ENCODE data around the gene ENTHD1.

The ENTHD1 gene, protein sequence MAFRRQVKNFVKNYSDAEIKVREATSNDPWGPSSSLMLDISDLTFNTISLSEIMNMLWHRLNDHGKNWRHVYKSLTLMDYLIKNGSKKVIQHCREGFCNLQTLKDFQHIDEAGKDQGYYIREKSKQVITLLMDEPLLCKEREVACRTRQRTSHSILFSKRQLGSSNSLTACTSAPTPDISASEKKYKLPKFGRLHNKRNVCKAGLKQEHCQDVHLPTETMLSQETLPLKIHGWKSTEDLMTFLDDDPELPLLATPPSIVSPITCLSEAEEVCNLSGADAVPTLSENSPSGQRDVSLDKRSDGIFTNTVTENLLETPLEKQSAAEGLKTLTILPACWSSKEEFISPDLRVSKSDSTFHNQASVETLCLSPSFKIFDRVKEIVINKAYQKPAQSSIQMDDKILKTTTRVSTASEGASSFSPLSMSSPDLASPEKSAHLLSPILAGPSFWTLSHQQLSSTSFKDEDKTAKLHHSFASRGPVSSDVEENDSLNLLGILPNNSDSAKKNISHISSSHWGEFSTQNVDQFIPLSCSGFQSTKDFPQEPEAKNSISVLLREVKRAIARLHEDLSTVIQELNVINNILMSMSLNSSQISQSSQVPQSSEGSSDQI

DNA sequence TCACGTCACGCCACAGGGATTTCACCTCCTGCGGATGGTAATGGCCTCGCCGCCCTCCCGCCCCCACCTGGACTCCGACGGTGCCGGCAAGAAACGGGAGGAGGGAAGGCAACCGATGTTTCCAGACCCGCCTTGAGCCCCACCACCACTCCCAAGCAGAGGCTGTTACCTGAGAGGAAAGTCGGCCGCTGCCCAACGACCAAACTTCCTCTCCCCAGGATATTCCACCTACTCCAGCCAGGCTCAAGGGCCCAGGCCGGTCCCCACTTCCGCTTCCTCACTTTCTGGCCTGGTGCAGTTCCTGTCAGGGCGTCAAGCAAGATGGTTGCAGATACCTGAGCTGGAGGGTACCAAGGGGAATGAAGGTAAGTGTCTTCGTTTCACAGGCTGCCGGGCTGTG, at the start of gene ENTHD1:
ENTHD1 (minus strand) TSS at position 235 of the 400 bp plus-strand sequence. CDS start 6,012 bp downstream, outside the sequence.
- TF ChIP-seq GATA2 (IDR thresholded peaks at IDR 0.05; ENCODE audit: low read depth, low read length) (no peak), GATA3 (IDR thresholded peaks at IDR 0.05; ENCODE audit: low read depth, low read length) (no peak)

DNA sequence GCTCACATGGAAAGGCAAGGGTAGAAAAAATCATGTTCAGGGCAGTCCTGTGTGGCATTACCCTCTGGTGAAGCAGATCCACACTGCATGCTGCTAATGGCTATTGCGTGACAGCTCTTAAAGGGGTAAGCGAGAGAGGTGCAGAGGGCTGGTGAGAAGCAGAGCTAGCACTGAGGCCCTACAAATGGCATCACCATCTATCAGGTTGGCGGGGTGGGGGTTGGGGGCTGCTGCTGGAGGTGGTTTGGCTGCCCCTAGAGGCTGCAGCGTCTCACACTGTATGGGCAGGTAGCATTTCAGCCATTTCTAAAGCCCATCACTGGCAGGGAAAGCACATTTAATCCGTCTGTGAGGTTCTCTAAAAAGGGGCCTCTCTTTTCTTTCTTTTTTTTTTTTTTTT, 49.8 kb upstream of the ENTHD1 start:
- TF ChIP-seq GATA2 (IDR thresholded peaks at IDR 0.05; ENCODE audit: low read depth, low read length) (no peak), GATA3 (IDR thresholded peaks at IDR 0.05; ENCODE audit: low read depth, low read length) (no peak)

DNA sequence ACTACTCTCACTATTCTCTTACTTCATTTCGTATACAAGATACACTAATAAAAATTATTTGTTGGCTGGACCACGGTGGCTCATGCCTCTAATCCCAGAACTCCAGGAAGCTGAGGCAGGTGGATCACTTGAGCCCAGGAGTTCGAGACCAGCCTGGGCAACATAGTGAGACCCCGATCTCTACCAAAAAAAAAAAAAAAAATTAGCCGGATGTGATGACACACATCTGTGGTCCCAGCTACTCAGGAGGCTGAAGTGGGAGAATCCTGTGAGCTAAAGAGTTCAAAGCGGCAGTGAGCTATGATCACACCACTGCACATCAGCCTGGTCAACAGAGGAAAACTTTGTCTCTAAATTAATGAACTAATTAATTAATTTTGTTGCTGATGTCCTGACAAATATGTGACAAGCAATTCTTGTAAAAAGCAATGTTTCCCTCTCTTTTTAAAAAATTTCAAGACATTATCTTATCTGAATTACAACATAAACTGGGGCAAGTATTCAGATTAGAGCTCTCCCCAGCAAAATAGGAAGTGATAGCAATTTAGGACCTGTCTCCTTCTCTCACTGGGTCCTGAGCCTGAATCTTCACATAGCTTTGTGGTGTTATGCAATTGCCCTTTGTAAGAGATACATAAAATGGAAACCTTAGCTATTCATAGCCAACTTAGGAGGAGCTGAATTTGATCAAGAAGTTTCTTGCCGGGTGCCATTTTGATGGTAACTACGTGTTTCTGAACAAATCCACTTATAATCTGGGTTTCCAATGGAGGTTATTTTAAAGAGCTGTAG, 49.1 kb upstream of the ENTHD1 start:
- TF ChIP-seq GATA3 (IDR thresholded peaks at IDR 0.05; ENCODE audit: low read depth, low read length) (no peak), GATA2 (IDR thresholded peaks at IDR 0.05; ENCODE audit: low read depth, low read length) (no peak)

DNA sequence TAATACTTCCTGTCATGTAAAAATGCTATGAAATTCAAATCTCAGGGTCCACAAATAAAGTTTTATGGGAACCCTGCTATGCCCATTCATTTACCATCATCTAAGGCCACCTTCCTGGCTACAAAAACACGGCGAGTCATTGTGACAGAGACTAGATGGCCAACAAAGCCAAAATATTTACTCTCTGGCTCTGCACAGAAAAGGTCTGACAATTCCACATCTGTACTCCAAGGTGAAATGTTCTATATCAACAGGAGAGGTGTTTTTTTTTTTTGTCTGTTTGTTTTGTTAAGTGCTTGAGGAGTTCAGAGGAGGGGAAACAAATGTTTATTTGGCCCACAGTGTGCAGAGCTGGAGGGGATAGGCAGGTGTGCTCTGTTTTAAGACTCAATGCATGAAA, 48.0 kb upstream of the ENTHD1 start:
- TF ChIP-seq GATA2 (IDR thresholded peaks at IDR 0.05; ENCODE audit: low read depth, low read length) (no peak), GATA3 (IDR thresholded peaks at IDR 0.05; ENCODE audit: low read depth, low read length) (no peak)

DNA sequence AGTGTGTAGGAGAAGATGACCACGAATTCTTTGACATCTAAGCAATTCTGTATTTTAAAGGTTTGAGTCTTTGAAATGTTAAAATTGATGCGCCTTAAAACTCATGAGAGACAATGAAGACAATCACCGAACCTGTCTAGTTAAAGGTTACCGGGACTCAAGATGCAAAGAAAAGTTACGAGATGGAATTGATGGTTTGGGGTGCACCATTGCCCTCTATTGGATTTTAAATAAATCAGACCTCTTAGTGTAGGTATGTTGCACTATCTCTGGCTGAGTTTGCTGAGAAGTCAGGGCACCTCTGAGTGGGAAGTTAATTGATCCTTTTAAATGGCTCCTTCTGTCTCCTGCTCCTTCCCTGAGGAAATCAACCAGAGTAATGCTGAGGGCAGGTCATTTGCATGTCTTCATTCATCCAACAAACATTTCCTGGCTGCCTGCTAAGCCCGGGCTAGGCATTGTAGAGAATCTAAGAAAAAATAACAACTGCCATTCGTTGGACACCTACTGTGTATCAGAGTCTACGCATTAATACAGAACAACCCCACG, 47.3 kb upstream of the ENTHD1 start:
- TF ChIP-seq GATA3 (IDR thresholded peaks at IDR 0.05; ENCODE audit: low read depth, low read length) (no peak), GATA2 (IDR thresholded peaks at IDR 0.05; ENCODE audit: low read depth, low read length) (no peak)

DNA sequence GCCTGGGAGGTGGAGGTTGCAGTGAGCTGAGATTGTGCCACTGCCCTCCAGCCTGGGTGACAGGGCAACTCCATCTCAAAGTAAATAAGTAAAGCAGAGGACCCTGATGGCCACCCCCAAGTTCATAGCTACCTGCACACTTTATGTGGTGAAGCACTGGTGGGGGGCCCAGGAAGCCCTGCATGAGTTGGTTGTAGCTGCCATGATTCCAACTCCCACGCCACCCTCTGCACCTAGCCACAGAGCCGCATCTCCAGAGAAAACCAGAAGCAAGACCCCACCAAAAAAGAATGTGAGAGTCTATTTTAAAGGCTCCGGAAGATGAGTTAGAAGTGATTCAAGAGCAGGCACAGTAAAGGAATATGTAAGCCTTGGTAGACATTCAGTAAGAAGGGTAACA, 46.3 kb upstream of the ENTHD1 start:
- TF ChIP-seq GATA2 (IDR thresholded peaks at IDR 0.05; ENCODE audit: low read depth, low read length): no peak
- TF ChIP-seq GATA3 (IDR thresholded peaks at IDR 0.05; ENCODE audit: low read depth, low read length): no peak

DNA sequence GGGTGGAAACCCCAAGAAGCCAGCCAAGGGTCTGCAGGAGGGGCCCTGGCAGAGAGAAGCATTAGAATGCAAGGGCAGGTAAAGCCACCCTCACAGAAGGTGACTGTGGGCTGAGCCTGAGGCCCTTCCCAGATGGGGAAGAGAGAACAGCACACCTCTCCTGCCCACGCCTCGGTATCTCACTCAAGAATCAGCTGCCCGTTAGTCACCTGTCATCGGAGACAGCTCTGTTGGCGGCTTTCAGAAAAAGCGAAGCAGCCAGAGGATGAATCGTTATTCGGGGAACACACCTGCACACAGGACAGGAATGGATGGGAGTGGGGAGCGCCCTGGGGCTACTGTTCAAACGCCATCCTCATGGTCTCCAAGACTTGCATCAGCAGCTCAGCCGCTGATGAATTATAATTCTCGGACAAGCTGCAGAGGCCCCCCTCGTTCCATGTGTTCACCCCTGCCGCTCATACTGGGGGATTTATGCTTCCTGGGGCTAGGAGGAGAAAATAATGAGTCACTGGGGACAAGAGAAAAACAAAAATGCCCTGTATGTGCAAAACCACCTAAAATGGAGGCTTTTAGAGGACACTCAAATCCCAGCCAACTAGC, 45.0 kb upstream of the ENTHD1 start:
- TF ChIP-seq GATA3 (IDR thresholded peaks at IDR 0.05; ENCODE audit: low read depth, low read length) (no peak), GATA2 (IDR thresholded peaks at IDR 0.05; ENCODE audit: low read depth, low read length) (no peak)

DNA sequence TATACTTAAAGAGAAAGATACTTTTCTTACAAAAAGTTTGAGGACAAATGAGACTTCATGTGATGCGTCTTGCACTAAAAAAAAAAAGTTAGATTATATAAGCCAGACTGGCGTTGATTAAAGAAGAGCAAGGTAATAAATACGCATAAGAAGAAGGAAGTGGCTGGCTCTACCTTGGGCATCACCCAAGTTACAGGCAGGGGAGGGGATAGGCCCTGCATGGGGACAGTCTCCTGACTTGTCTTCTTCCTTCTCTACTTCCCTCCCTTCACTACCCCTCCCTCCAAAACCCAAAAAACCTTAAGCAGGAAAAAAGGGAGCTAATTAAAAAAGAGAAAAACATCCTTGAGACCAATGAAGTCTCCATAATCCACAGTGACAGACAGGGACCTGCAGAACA, 44.3 kb upstream of the ENTHD1 start:
- TF ChIP-seq GATA2 (IDR thresholded peaks at IDR 0.05; ENCODE audit: low read depth, low read length) (no peak), GATA3 (IDR thresholded peaks at IDR 0.05; ENCODE audit: low read depth, low read length) (no peak)

DNA sequence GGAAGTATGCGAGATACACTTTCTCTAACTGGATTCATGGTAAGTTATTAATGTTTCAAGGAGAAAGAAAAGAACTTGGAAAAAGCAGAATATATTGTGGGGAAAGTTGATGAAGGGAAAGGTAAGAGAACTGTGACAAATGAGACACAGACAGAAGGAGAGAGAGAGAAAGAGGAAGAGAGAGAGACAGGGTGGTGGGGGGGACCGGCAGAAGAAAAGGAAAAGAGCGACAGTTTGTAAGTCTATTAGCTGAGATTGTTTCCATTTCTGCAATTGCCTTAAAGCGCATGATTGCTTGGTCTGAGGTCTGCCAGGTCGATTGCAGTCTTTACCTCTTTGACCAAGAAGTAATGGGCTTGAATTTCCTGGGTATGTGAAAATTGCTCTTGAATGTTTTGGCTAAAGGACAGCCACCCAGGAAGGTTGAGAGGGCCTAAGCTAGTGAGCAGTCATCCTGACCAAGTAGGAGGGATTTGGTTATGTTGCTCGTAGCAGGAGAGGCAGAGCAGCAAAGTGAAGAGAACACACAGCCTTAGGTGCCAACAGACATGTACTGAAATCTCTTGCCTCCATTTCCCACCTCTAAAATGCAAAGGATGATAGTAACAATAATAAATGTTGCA, 43.1 kb upstream of the ENTHD1 start:
- TF ChIP-seq GATA2 (IDR thresholded peaks at IDR 0.05; ENCODE audit: low read depth, low read length) (no peak), GATA3 (IDR thresholded peaks at IDR 0.05; ENCODE audit: low read depth, low read length) (no peak)

DNA sequence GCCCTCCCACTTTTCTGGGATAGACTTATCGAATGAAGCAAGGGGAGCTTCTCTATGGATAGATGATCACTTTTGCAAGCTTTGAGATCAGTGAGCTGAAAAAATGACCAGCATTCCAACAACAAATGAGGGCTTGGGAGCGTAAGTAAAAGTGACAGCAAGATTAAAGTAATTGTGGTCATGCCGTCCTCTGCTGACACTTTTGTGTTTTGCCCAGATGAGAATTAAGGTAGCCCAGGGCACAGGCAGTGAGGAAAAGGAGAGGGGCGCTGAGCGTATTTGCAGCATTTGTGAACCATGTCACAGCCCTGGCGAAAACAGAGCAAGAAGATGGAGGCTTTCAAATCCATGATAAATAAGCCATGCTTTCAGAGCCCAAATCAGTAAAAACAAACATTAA, 42.1 kb upstream of the ENTHD1 start:
- no peak for TF ChIP-seq GATA3 (IDR thresholded peaks at IDR 0.05; ENCODE audit: low read depth, low read length)
- no peak for TF ChIP-seq GATA2 (IDR thresholded peaks at IDR 0.05; ENCODE audit: low read depth, low read length)

DNA sequence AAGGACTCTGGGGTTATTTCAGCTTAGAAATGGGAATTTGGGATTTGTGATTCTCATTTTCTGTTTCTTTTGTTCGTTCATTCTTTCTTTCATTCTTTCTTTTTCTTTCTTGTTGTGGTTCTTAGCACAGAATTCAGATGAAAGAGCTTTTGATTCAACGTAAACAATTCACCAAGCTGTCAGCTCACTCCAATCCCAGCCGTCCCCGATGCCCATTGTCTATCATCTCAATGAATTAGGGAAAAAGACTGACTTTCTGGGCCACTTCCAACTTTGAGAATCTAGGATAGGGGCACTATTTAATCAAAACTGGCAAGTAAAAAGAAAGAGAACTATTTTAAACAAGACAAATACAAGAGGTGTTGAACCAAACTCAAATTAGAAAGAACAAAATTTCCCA, 41.6 kb upstream of the ENTHD1 start:
- TF ChIP-seq GATA2 (IDR thresholded peaks at IDR 0.05; ENCODE audit: low read depth, low read length) (no peak), GATA3 (IDR thresholded peaks at IDR 0.05; ENCODE audit: low read depth, low read length) (no peak)

DNA sequence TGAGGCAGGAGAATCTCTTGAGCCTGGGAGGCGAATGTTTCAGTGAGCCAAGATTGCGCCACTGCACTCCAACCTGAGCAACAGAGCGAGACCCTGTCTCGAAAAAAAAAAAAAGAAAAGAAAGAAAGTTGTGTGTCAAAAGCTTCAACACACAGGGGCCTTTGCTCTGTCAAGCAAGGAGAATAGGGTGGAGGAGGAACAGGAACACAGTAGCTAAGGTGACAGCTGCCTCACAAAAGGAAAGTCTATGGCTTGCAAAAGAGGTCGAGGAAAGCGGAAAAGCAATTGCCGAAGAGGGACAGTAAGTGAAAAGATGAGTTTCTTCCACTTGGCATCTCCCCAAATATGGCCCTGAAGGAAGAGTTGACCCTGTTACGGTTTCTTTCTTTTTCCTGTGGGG, 40.2 kb upstream of the ENTHD1 start:
- TF ChIP-seq GATA2 (IDR thresholded peaks at IDR 0.05; ENCODE audit: low read depth, low read length) (no peak), GATA3 (IDR thresholded peaks at IDR 0.05; ENCODE audit: low read depth, low read length) (no peak)

DNA sequence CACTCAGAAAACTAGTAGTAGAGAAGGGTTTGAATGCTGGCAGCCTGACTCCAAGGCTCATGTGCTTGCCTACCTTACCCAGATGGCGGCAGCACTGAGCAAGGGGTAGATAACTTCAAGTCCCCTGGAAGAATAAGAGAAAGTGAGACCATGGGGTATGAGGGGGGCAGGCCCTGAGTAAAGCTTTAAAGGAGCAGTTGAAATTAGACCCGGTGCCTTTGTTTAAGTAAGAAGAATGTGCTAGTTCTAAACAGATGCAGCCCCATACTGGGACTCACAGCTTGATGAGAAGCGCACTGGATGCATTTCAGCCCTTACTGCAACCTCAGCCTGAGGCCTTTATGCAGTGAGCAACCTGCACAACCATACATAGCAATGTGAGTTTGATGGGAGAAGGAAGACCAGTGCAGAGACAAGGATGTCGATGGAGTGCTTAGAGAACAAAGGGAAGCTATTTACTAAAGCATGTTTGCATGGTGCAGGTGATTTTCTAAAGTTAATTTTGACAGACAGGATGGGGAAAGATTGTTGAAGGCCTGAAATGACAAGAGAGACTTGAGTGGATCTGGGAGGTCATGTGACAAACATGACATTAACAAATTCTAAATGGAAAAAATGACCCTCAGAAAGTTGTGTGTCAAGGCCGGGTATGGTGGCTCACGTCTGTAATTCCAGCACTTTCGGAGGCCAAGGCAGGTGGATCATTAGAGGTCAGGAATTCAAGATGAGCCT, 39.5 kb upstream of the ENTHD1 start:
- TF ChIP-seq GATA2 (IDR thresholded peaks at IDR 0.05; ENCODE audit: low read depth, low read length) (no peak), GATA3 (IDR thresholded peaks at IDR 0.05; ENCODE audit: low read depth, low read length) (no peak)
